SK-N-SH (cell line): ENCODE measurements around the gene TIMM10B. TPM values are rescaled to one million over a fixed set of nuclear protein-coding genes. Genes with fewer than 3 reads are reported as not detected.

Source experiments
- CTCF ChIA-PET: fragments of 300-600, 350-600 bp; formaldehyde crosslinking; extraction: SDS; loops from one replicate; lab custom pipeline; 2021; lab: Yijun Ruan, JAX
- POLR2A ChIA-PET: fragments of 350-600 bp; sonication (Branson Sonifier 250); formaldehyde crosslinking; extraction: SDS; loops from one replicate; lab custom pipeline; 2020; ENCODE audit warnings: antibody characterized with exemption, inconsistent platforms; lab: Yijun Ruan, JAX
- DNase-seq: peaks from one replicate; pipeline ENCODE4 v3.0.0; 2012
- H2AFZ ChIP-seq: fragments of 200-600 bp; sonication (generic); 2 replicates; pipeline ENCODE4 v1.8.1; 2016; ENCODE audit warnings: antibody characterized with exemption, mild to moderate bottlenecking, low read depth
- H3F3A ChIP-seq: fragments of 200-600 bp; sonication (generic); replicated peaks from 2 replicates; pipeline ENCODE3; 2016; ENCODE audit warnings: antibody characterized with exemption, mild to moderate bottlenecking; ENCODE audit not compliant: insufficient read depth
- H3K27ac ChIP-seq, 2 experiments: fragments of 200-500 bp in 1 of 2; fragments of 200-600 bp in 1 of 2; sonication (Bioruptor generic) in 1 of 2; sonication (generic), shearing (Covaris generic) in 1 of 2; 2 replicates each; pipeline versions ENCODE4 v1.5.1 to v1.6.1; 2014 to 2016; ENCODE audit warnings: low read depth in 2 of 2, inconsistent platforms in 1 of 2, low read length in 1 of 2, mild to moderate bottlenecking in 1 of 2, mixed read lengths in 1 of 2
- H3K27me3 ChIP-seq: fragments of 200-600 bp; sonication (generic), shearing (Covaris generic); 2 replicates; pipeline ENCODE4 v1.6.1; 2016; ENCODE audit warnings: mixed run types; ENCODE audit not compliant: insufficient read depth
- H3K36me3 ChIP-seq, 2 experiments: fragments of 200-500 bp in 1 of 2; fragments of 200-600 bp in 1 of 2; sonication (Bioruptor generic) in 1 of 2; sonication (generic) in 1 of 2; replicated peaks in 1 of 2; 2 replicates each; pipeline versions ENCODE3 to v1.5.1; 2014 to 2016; ENCODE audit warnings: low read length in 1 of 2, mild to moderate bottlenecking in 1 of 2; ENCODE audit not compliant: insufficient read depth in 2 of 2, control insufficient read depth in 1 of 2
- H3K4me1 ChIP-seq, 2 experiments: fragments of 200-500 bp in 1 of 2; fragments of 200-600 bp in 1 of 2; sonication (Bioruptor generic) in 1 of 2; sonication (generic), shearing (Covaris generic) in 1 of 2; 2 replicates each; pipeline versions ENCODE4 v1.5.1 to v1.6.1; 2014 to 2016; ENCODE audit warnings: low read depth in 1 of 2, low read length in 1 of 2, mixed run types in 1 of 2; ENCODE audit not compliant: insufficient read depth in 2 of 2, control insufficient read depth in 1 of 2
- H3K4me2 ChIP-seq: fragments of 200-600 bp; sonication (generic), shearing (Covaris generic); 2 replicates; pipeline ENCODE4 v1.6.1; 2017; ENCODE audit warnings: mixed run types
- H3K4me3 ChIP-seq, 2 experiments: fragments of 200-500 bp in 1 of 2; fragments of 200-600 bp in 1 of 2; sonication (Bioruptor generic) in 1 of 2; sonication (generic), shearing (Covaris generic) in 1 of 2; 2 replicates each; pipeline versions ENCODE4 v1.5.1 to v1.8.1; 2014 to 2016; ENCODE audit warnings: low read depth in 2 of 2, inconsistent platforms in 1 of 2, low read length in 1 of 2, mild to moderate bottlenecking in 1 of 2, mixed read lengths in 1 of 2, moderate library complexity in 1 of 2
- H3K79me2 ChIP-seq: fragments of 200-600 bp; sonication (generic); 2 replicates; pipeline ENCODE4 v1.8.1; 2017; ENCODE audit warnings: mild to moderate bottlenecking; ENCODE audit not compliant: insufficient read depth
- H3K9ac ChIP-seq: fragments of 200-600 bp; sonication (generic); 2 replicates; pipeline ENCODE4 v1.6.1; 2017; ENCODE audit warnings: mixed run types
- H3K9me2 ChIP-seq: fragments of 200-600 bp; sonication (generic); 2 replicates; pipeline ENCODE4 v1.6.1; 2017; ENCODE audit warnings: mixed run types
- H3K9me3 ChIP-seq: fragments of 200-600 bp; sonication (generic); 2 replicates; pipeline ENCODE4 v1.6.1; 2017; ENCODE audit warnings: mixed run types, mild to moderate bottlenecking, moderate library complexity
- H4K20me1 ChIP-seq: fragments of 200-600 bp; sonication (generic); 2 replicates; pipeline ENCODE4 v1.6.1; 2017; ENCODE audit warnings: mild to moderate bottlenecking, mixed run types; ENCODE audit not compliant: insufficient read depth
- CTCF ChIP-seq: fragments of 200-600 bp; sonication (generic); IDR thresholded peaks from 2 replicates; pipeline ENCODE4 v1.6.1; 2017; ENCODE audit warnings: antibody characterized with exemption, mild to moderate bottlenecking, moderate library complexity
- EZH2phosphoT487 ChIP-seq: fragments of 200-600 bp; sonication (generic); IDR thresholded peaks from 2 replicates; pipeline ENCODE4 v1.6.1; 2017; ENCODE audit warnings: low read depth, mixed run types, mild to moderate bottlenecking, antibody characterized with exemption, moderate library complexity, borderline replicate concordance
- FOXJ3 ChIP-seq: sonication (generic); formaldehyde crosslinking; IDR thresholded peaks from 2 replicates; pipeline ENCODE4 v1.5.1; 2020; ENCODE audit warnings: mild to moderate bottlenecking, missing genetic modification reagents
- GATA2 ChIP-seq: sonication (generic); formaldehyde crosslinking; IDR thresholded peaks from 2 replicates; pipeline ENCODE4 v1.5.0; 2020; ENCODE audit warnings: mild to moderate bottlenecking, missing genetic modification reagents
- MEF2A ChIP-seq: IDR thresholded peaks from 2 replicates; pipeline ENCODE4 v1.4.0; 2012; ENCODE audit warnings: low read depth, borderline replicate concordance
- MXI1 ChIP-seq: IDR thresholded peaks from 2 replicates; pipeline ENCODE4 v1.6.1; 2012; ENCODE audit warnings: mild to moderate bottlenecking, low read depth, low read length, improper control_type of control experiment
- NRF1 ChIP-seq: IDR thresholded peaks from 2 replicates; pipeline ENCODE4 v1.6.1; 2012; ENCODE audit warnings: low read depth, mild to moderate bottlenecking, low read length
- RCOR1 ChIP-seq: fragments of 150-350 bp; IDR thresholded peaks from 2 replicates; pipeline ENCODE4 v1.6.1; 2017; ENCODE audit warnings: antibody characterized with exemption, low read length
- RXRA ChIP-seq: IDR thresholded peaks from 2 replicates; pipeline ENCODE4 v1.4.0; 2012; ENCODE audit warnings: low read depth, mild to moderate bottlenecking, borderline replicate concordance
- TAF1 ChIP-seq: IDR thresholded peaks from 2 replicates; pipeline ENCODE4 v1.6.1; 2012; ENCODE audit warnings: low read depth, mild to moderate bottlenecking, low read length, moderate library complexity, borderline replicate concordance
- WGBS: methylation state at CpG from one replicate; pipeline ENCODE4 v1.1.6; 2017; ENCODE audit warnings: low lambda C conversion rate; 5-methylcytosine and 5-hydroxymethylcytosine counted together
- polyA plus RNA-seq, 3 experiments: library from polyadenylated mRNA; depleted of rRNA; stranded (reverse); fragments of >200 nt; gene quantifications; 2 replicates each; pipeline ENCODE4 v1.2.3, GENCODE V29; 2012
- TF ChIP-seq, protein P1 (sequence below): IDR thresholded peaks from 2 replicates; pipeline ENCODE4; 2012
- TF ChIP-seq, protein P2 (sequence below): fragments of 150-350 bp; IDR thresholded peaks from 2 replicates; pipeline ENCODE4 v1.6.1; 2017; ENCODE audit warnings: antibody characterized with exemption, low read length, low read depth, borderline replicate concordance
- TF ChIP-seq, protein P3 (sequence below): IDR thresholded peaks from 2 replicates; pipeline ENCODE4 v1.4.0; 2012; ENCODE audit warnings: low read depth

TIMM10B gene
- polyA plus RNA-seq, 1 of the 3 experiments (the other 2 are of a cell fraction) = 26.2 TPM

DNA sequence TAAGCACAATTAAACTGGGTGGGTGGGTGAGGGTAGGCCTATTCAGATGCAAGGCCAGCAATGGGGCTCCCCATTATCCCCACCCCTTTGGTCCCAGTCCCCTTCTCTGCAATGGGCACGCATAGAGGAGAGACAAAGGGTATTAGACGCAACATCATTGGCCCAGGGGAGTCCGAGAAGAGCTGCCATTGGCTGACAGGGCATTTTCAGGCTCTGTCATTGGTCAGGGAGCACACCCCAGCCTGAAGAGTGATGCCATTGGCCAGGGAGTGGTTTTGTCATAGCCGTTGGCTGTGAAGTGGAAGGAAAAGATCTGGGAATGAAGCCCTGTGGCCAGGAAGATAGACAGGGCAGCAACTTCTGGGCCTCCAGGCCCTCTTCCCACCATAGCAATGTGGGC lies 4.7 kb upstream of the TIMM10B start:
- no peak for DNase-seq
- WGBS = 96% methylated on average over 4 of the region's 4 CpGs
- TF ChIP-seq NRF1 = no peak
- TF ChIP-seq EZH2phosphoT487 = no peak
- no peak for TF ChIP-seq MXI1
- no peak for TF ChIP-seq MEF2A
- TF ChIP-seq, protein P1, sequence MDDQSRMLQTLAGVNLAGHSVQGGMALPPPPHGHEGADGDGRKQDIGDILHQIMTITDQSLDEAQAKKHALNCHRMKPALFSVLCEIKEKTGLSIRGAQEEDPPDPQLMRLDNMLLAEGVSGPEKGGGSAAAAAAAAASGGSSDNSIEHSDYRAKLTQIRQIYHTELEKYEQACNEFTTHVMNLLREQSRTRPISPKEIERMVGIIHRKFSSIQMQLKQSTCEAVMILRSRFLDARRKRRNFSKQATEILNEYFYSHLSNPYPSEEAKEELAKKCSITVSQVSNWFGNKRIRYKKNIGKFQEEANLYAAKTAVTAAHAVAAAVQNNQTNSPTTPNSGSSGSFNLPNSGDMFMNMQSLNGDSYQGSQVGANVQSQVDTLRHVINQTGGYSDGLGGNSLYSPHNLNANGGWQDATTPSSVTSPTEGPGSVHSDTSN = no peak
- TF ChIP-seq GATA2 (CRISPR knock-in tag) = no peak
- TF ChIP-seq FOXJ3 = no peak
- no peak for TF ChIP-seq RCOR1
- TF ChIP-seq RXRA = no peak
- TF ChIP-seq, protein P2, sequence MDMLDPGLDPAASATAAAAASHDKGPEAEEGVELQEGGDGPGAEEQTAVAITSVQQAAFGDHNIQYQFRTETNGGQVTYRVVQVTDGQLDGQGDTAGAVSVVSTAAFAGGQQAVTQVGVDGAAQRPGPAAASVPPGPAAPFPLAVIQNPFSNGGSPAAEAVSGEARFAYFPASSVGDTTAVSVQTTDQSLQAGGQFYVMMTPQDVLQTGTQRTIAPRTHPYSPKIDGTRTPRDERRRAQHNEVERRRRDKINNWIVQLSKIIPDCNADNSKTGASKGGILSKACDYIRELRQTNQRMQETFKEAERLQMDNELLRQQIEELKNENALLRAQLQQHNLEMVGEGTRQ = no peak
- TF ChIP-seq, protein P3, sequence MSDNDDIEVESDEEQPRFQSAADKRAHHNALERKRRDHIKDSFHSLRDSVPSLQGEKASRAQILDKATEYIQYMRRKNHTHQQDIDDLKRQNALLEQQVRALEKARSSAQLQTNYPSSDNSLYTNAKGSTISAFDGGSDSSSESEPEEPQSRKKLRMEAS = no peak
- TF ChIP-seq TAF1 = no peak
- no peak for TF ChIP-seq CTCF
- TF ChIP-seq, all 33 proteins: peak for 0

More for the DNA sequence above, 4.7 kb upstream of the TIMM10B start:
- Histone ChIP-seq H3K27ac (no peak overlapping the region), H3K9ac (no peak overlapping the region), H3F3A (peaks cover 23% of the 10 kb centered on the region), H4K20me1 (no peaks in the 10 kb centered on the region), H3K4me1 (peaks cover 12 to 25% of the 10 kb centered on the region in 2 experiments; a peak in 1 of 4 replicates), H2AFZ (no peak overlapping the region), H3K36me3 (peaks cover 11 to 33% of the 10 kb centered on the region in 2 experiments), H3K9me2 (no peaks in the 10 kb centered on the region), H3K4me3 (no peak overlapping the region), H3K9me3 (no peaks in the 10 kb centered on the region), H3K79me2 (peaks cover 45% of the 10 kb centered on the region), H3K27me3 (no peaks in the 10 kb centered on the region), H3K4me2 (no peak overlapping the region)
- ChIA-PET POLR2A (no interaction called here), CTCF (interaction anchor here (1.0 to 1.9 kb wide), 3 partner anchors 33 to 207 kb away, joined by 3 to 6 read pairs (median 4); partner anchors contain the start of gene MRPL17)
